HEK293 (cell line): ENCODE results near the gene KRT27.

Source experiments
- KLF10 ChIP-seq: fragments of 450-650 bp; IDR thresholded peaks from 2 replicates; pipeline ENCODE4 v1.5.1; 2018; ENCODE audit warnings: missing biosample characterization, mild to moderate bottlenecking, missing genetic modification characterization
- KLF16 ChIP-seq: fragments of 450-650 bp; formaldehyde crosslinking; IDR thresholded peaks from 2 replicates; pipeline ENCODE4 v1.5.1; 2017; ENCODE audit warnings: missing biosample characterization, missing genetic modification characterization
- PRDM1 ChIP-seq: fragments of 450-650 bp; formaldehyde crosslinking; IDR thresholded peaks from 2 replicates; pipeline ENCODE4; 2016; ENCODE audit warnings: missing biosample characterization, missing genetic modification characterization
- SCRT2 ChIP-seq: fragments of 450-650 bp; formaldehyde crosslinking; IDR thresholded peaks from 2 replicates; pipeline ENCODE4 v1.5.1; 2016; ENCODE audit warnings: missing biosample characterization, missing genetic modification characterization
- ZBTB7A ChIP-seq: fragments of 450-650 bp; formaldehyde crosslinking; IDR thresholded peaks from 2 replicates; pipeline ENCODE4 v1.5.1; 2016; ENCODE audit warnings: low read depth, missing biosample characterization, missing genetic modification characterization
- ZFP41 ChIP-seq: fragments of 450-650 bp; formaldehyde crosslinking; IDR thresholded peaks from 2 replicates; pipeline ENCODE4 v1.5.1; 2016; ENCODE audit warnings: missing biosample characterization, missing genetic modification characterization, borderline replicate concordance
- ZIC2 ChIP-seq: fragments of 450-650 bp; formaldehyde crosslinking; IDR thresholded peaks from 2 replicates; pipeline ENCODE4 v1.5.1; 2016; ENCODE audit warnings: missing biosample characterization, missing genetic modification characterization
- ZNF214 ChIP-seq: fragments of 450-650 bp; formaldehyde crosslinking; IDR thresholded peaks from 2 replicates; pipeline ENCODE4 v1.5.1; 2017; ENCODE audit warnings: missing biosample characterization, mild to moderate bottlenecking, missing genetic modification characterization, borderline replicate concordance
- ZNF280D ChIP-seq: fragments of 450-650 bp; formaldehyde crosslinking; IDR thresholded peaks from 2 replicates; pipeline ENCODE4 v1.5.1; 2016; ENCODE audit warnings: missing biosample characterization, missing genetic modification characterization
- ZNF335 ChIP-seq: fragments of 450-650 bp; formaldehyde crosslinking; conservative IDR thresholded peaks from 2 replicates; pipeline ENCODE4 v1.5.1; 2016; ENCODE audit warnings: missing biosample characterization, missing genetic modification characterization
- ZNF37A ChIP-seq: fragments of 450-650 bp; IDR thresholded peaks from 2 replicates; pipeline ENCODE4 v1.5.1; 2018; ENCODE audit warnings: missing biosample characterization, missing genetic modification characterization
- ZNF426 ChIP-seq: fragments of 450-650 bp; formaldehyde crosslinking; IDR thresholded peaks from 2 replicates; pipeline ENCODE4 v1.5.1; 2017; ENCODE audit warnings: missing biosample characterization, missing genetic modification characterization, mild to moderate bottlenecking, inconsistent platforms, moderate library complexity
- ZNF449 ChIP-seq: fragments of 450-650 bp; formaldehyde crosslinking; IDR thresholded peaks from 2 replicates; pipeline ENCODE4 v1.5.1; 2017; ENCODE audit warnings: missing biosample characterization, mild to moderate bottlenecking, missing genetic modification characterization, moderate library complexity
- ZNF501 ChIP-seq: fragments of 450-650 bp; formaldehyde crosslinking; IDR thresholded peaks from 2 replicates; pipeline ENCODE4 v1.5.1; 2016; ENCODE audit warnings: missing biosample characterization, missing genetic modification characterization
- ZNF571 ChIP-seq: fragments of 450-650 bp; formaldehyde crosslinking; IDR thresholded peaks from 2 replicates; pipeline ENCODE4 v1.5.0; 2017; ENCODE audit warnings: missing biosample characterization, missing genetic modification characterization
- ZNF692 ChIP-seq: fragments of 450-650 bp; formaldehyde crosslinking; IDR thresholded peaks from 2 replicates; pipeline ENCODE4 v1.5.1; 2016; ENCODE audit warnings: missing biosample characterization, missing genetic modification characterization
- ZNF704 ChIP-seq: fragments of 450-650 bp; formaldehyde crosslinking; IDR thresholded peaks from 2 replicates; pipeline ENCODE4 v1.5.1; 2016; ENCODE audit warnings: missing biosample characterization, missing genetic modification characterization
- ZSCAN16 ChIP-seq: fragments of 450-650 bp; formaldehyde crosslinking; IDR thresholded peaks from 2 replicates; pipeline ENCODE4 v1.5.1; 2016; ENCODE audit warnings: missing biosample characterization, missing genetic modification characterization
- ZSCAN5A ChIP-seq: fragments of 450-650 bp; formaldehyde crosslinking; IDR thresholded peaks from 2 replicates; pipeline ENCODE4 v1.5.1; 2016; ENCODE audit warnings: missing biosample characterization, missing genetic modification characterization

Gene KRT27

GRCh38 chr17:40827746-40828453, 45.5 kb upstream of the KRT27 start (continued):
- TF ChIP-seq SCRT2 (peak; percentile 37; the same call in 1 of the 2 replicates), ZIC2 (peak; percentile 57), PRDM1 (peak; percentile 96), ZNF214 (tag by site-specific recombination) (no peak), ZSCAN16 (tag by site-specific recombination) (peak; percentile 88), ZNF335 (tag by site-specific recombination) (peak; percentile 79), ZNF37A (tag by site-specific recombination) (no peak), ZSCAN5A (peak; percentile 76; the same call in 1 of the 2 replicates), ZNF571 (no peak), ZNF692 (tag by site-specific recombination) (peak; percentile 62), ZNF501 (tag by site-specific recombination) (no peak), ZNF449 (tag by site-specific recombination) (peak; percentile 67; the same call in 1 of the 2 replicates), ZBTB7A (tag by site-specific recombination) (no peak), ZNF426 (tag by site-specific recombination) (no peak), ZFP41 (no peak), KLF16 (tag by site-specific recombination) (no peak), KLF10 (no peak; the same call in 1 of the 2 replicates), ZNF704 (tag by site-specific recombination) (no peak), ZNF280D (tag by site-specific recombination) (no peak)
